ENCODE results near the gene LPXN. TPM values are rescaled to one million over a fixed set of nuclear protein-coding genes. Genes with fewer than 3 reads are reported as not detected.

The LPXN gene
- polyA plus RNA-seq, 2 donors, result 2.4 to 2.7 TPM

- no peak overlapping the region for H3K27ac ChIP-seq (ENCODE audit: low read depth in 2 of 2, low read length in 1 of 2)
- WGBS, 2 donors, result 69 to 79% methylated on average over 2 of the region's 2 CpGs
- no peaks in the 10 kb centered on the region for H3K9me3 ChIP-seq (ENCODE audit: control insufficient read depth in 2 of 2, insufficient read depth in 1 of 2, low read depth in 1 of 2, low read length in 1 of 2)
- H3K36me3 ChIP-seq (ENCODE audit: control insufficient read depth in 2 of 2, insufficient read depth in 2 of 2, low read length in 1 of 2), result no peaks in the 10 kb centered on the region
- H3K27me3 ChIP-seq (ENCODE audit: control insufficient read depth in 1 of 2, insufficient read depth in 2 of 2, low read length in 2 of 2), result no peaks in the 10 kb centered on the region
- no peaks in the 10 kb centered on the region for H3K4me1 ChIP-seq (ENCODE audit: control insufficient read depth in 2 of 2, insufficient read depth in 2 of 2, low read length in 1 of 2)
- no peak overlapping the region for H3K4me3 ChIP-seq (ENCODE audit: low read depth in 1 of 2, low read length in 2 of 2)
Measured at GRCh38 chr11:58493676-58494075, 82.0 kb downstream of the LPXN start.

- Histone ChIP-seq H3K27ac (ENCODE audit: low read depth in 2 of 2, low read length in 1 of 2) (no peak overlapping the region), H3K4me3 (ENCODE audit: low read depth in 1 of 2, low read length in 2 of 2) (no peak overlapping the region), H3K9me3 (ENCODE audit: control insufficient read depth in 2 of 2, insufficient read depth in 1 of 2, low read depth in 1 of 2, low read length in 1 of 2) (no peaks in the 10 kb centered on the region), H3K4me1 (ENCODE audit: control insufficient read depth in 2 of 2, insufficient read depth in 2 of 2, low read length in 1 of 2) (no peaks in the 10 kb centered on the region), H3K36me3 (ENCODE audit: control insufficient read depth in 2 of 2, insufficient read depth in 2 of 2, low read length in 1 of 2) (no peaks in the 10 kb centered on the region), H3K27me3 (ENCODE audit: control insufficient read depth in 1 of 2, insufficient read depth in 2 of 2, low read length in 2 of 2) (no peaks in the 10 kb centered on the region)
- WGBS, 2 donors, result 65 to 85% methylated on average over 2 of the region's 2 CpGs
Measured at GRCh38 chr11:58490827-58491226, 84.8 kb downstream of the LPXN start.

DNA sequence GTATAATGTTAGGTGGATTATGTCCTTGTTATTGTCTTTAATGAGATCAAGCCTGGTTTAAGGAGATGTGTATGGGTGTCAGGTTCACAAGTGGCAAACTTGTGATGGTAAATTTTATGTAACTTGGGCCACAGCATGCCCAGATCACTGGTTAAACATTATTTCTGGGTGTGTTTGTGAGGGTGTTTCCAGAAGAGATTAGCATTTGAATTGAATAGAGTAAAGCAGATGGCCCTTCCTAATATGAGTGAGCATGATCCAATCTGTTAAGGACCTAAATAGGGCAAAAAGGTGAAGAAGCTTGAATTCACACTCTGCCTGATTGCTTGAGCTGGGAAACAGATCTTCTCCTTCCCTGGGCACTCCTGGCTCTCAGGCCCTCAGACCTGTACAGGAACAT lies 88.5 kb downstream of the LPXN start:
- Histone ChIP-seq H3K27ac (ENCODE audit: low read depth in 2 of 2, low read length in 1 of 2) (no peak overlapping the region), H3K27me3 (ENCODE audit: control insufficient read depth in 1 of 2, insufficient read depth in 2 of 2, low read length in 2 of 2) (no peaks in the 10 kb centered on the region), H3K4me1 (ENCODE audit: control insufficient read depth in 2 of 2, insufficient read depth in 2 of 2, low read length in 1 of 2) (no peaks in the 10 kb centered on the region), H3K4me3 (ENCODE audit: low read depth in 1 of 2, low read length in 2 of 2) (no peak overlapping the region), H3K36me3 (ENCODE audit: control insufficient read depth in 2 of 2, insufficient read depth in 2 of 2, low read length in 1 of 2) (no peaks in the 10 kb centered on the region), H3K9me3 (ENCODE audit: control insufficient read depth in 2 of 2, insufficient read depth in 1 of 2, low read depth in 1 of 2, low read length in 1 of 2) (no peaks in the 10 kb centered on the region)

GRCh38 chr11:58485961-58486360 lies 89.7 kb downstream of the LPXN start:
- H3K4me1 ChIP-seq (ENCODE audit: control insufficient read depth in 2 of 2, insufficient read depth in 2 of 2, low read length in 1 of 2), result no peaks in the 10 kb centered on the region
- WGBS, 2 donors, result 89 to 94% methylated on average over 1 of the region's 1 CpG
- no peak overlapping the region for H3K27ac ChIP-seq (ENCODE audit: low read depth in 2 of 2, low read length in 1 of 2)
- no peaks in the 10 kb centered on the region for H3K9me3 ChIP-seq (ENCODE audit: control insufficient read depth in 2 of 2, insufficient read depth in 1 of 2, low read depth in 1 of 2, low read length in 1 of 2)
- no peak overlapping the region for H3K4me3 ChIP-seq (ENCODE audit: low read depth in 1 of 2, low read length in 2 of 2)
- no peaks in the 10 kb centered on the region for H3K36me3 ChIP-seq (ENCODE audit: control insufficient read depth in 2 of 2, insufficient read depth in 2 of 2, low read length in 1 of 2)
- H3K27me3 ChIP-seq (ENCODE audit: control insufficient read depth in 1 of 2, insufficient read depth in 2 of 2, low read length in 2 of 2), result no peaks in the 10 kb centered on the region

Other genes with a start within 250 kb of the LPXN start
- gene OR5B17, start 216.8 kb downstream of the LPXN start, polyA plus RNA-seq, result not detected
- not detected for gene OR5B3, start 169.0 kb downstream of the LPXN start, polyA plus RNA-seq
- gene OR5B2, start 147.7 kb downstream of the LPXN start, polyA plus RNA-seq, result not detected
- not detected for gene OR5B12, start 133.6 kb downstream of the LPXN start, polyA plus RNA-seq
- gene OR5B21, start 67.8 kb downstream of the LPXN start, polyA plus RNA-seq, result not detected
- gene ZFP91, start 3.2 kb upstream of the LPXN start, polyA plus RNA-seq, result 10 to 100 TPM in 1 of 2 donors, 1 to 10 TPM in 1; 7.4 to 15.5 TPM
- gene CNTF, start 46.8 kb upstream of the LPXN start, polyA plus RNA-seq, result under 1 TPM; 0.24 to 0.28 TPM
- gene GLYAT, start 156.1 kb upstream of the LPXN start, polyA plus RNA-seq, result not detected